ENCODE results near the gene TNFSF12.

The TNFSF12 gene

GRCh38 chr17:7544911-7545310 lies 3.9 kb upstream of the TNFSF12 start:
- DNase-seq (ENCODE audit: low read depth): no peak

GRCh38 chr17:7549401-7550055 lies 670 bp downstream of the TNFSF12 start:
- peak; percentile 24 for DNase-seq (ENCODE audit: low read depth)

- no peak for DNase-seq (ENCODE audit: low read depth)
Observed at GRCh38 chr17:7550344-7550743, 1.5 kb downstream of the TNFSF12 start.

GRCh38 chr17:7551396-7551795 lies 2.5 kb downstream of the TNFSF12 start:
- DNase-seq (ENCODE audit: low read depth): no peak

- DNase-seq (ENCODE audit: low read depth): no peak
Observed at GRCh38 chr17:7552621-7553051, 3.8 kb downstream of the TNFSF12 start.

- DNase-seq (ENCODE audit: low read depth): no peak
Observed at GRCh38 chr17:7553356-7553755, 4.5 kb downstream of the TNFSF12 start.

GRCh38 chr17:7555320-7555948 lies 6.6 kb downstream of the TNFSF12 start:
- no peak for DNase-seq (ENCODE audit: low read depth)

GRCh38 chr17:7556627-7557026 lies 7.8 kb downstream of the TNFSF12 start:
- no peak for DNase-seq (ENCODE audit: low read depth)

GRCh38 chr17:7557147-7557764 lies 8.4 kb downstream of the TNFSF12 start:
- no peak for DNase-seq (ENCODE audit: low read depth)

- DNase-seq (ENCODE audit: low read depth): no peak
Observed at GRCh38 chr17:7557775-7558543, 9.1 kb downstream of the TNFSF12 start.

GRCh38 chr17:7558544-7559319 lies 9.9 kb downstream of the TNFSF12 start, which contains the start of gene TNFSF13:
TNFSF13 (plus strand) TSS chr17:7558750; CDS start chr17:7559040, 290 bp downstream.
- no peak for DNase-seq (ENCODE audit: low read depth)

GRCh38 chr17:7559320-7560171 lies 10.7 kb downstream of the TNFSF12 start:
- DNase-seq (ENCODE audit: low read depth): no peak

GRCh38 chr17:7560172-7561027 lies 11.5 kb downstream of the TNFSF12 start:
- DNase-seq (ENCODE audit: low read depth): no peak

GRCh38 chr17:7561028-7561575 lies 12.2 kb downstream of the TNFSF12 start:
- DNase-seq (ENCODE audit: low read depth): peak; percentile 78

- peak; percentile 89 for DNase-seq (ENCODE audit: low read depth)
Observed at GRCh38 chr17:7561589-7562207, 12.8 kb downstream of the TNFSF12 start, which contains the start of gene SENP3. SENP3 (plus strand) TSS chr17:7561919; CDS start chr17:7563077, 1,158 bp downstream.

- DNase-seq (ENCODE audit: low read depth): no peak
Observed at GRCh38 chr17:7562208-7562605, 13.3 kb downstream of the TNFSF12 start.

- DNase-seq (ENCODE audit: low read depth): no peak
Observed at GRCh38 chr17:7563115-7563869, 14.4 kb downstream of the TNFSF12 start.

GRCh38 chr17:7569571-7569970 lies 20.7 kb downstream of the TNFSF12 start:
- DNase-seq (ENCODE audit: low read depth): no peak
